Mucosa of descending colon (tissue), 3 donors: ENCODE results near the gene DCK. TPM values are rescaled to one million over a fixed set of nuclear protein-coding genes. Genes with fewer than 3 reads are reported as not detected.
"Not testable (repeated sequence)": the region's sequence is repeated elsewhere in the genome, so short reads cannot be mapped to it uniquely, and the experiment has no call there.

ENCODE experiments used
- ATAC-seq: fragments of 200-7000 bp; cut with Tn5 transposase; one replicate; pipeline ENCODE4 v1.9.1; 2020; ENCODE audit warnings: mild to moderate bottlenecking, moderate library complexity
- DNase-seq, 3 donors: peaks; one replicate each; pipeline ENCODE4 v3.0.0-alpha.2; 2020
- H3K36me3 ChIP-seq: fragments of 200-600 bp; one replicate; pipeline ENCODE4 v1.8.0; 2021; ENCODE audit warnings: low read depth, mild to moderate bottlenecking
- H3K4me1 ChIP-seq: fragments of 200-600 bp; one replicate; pipeline ENCODE4 v1.8.0; 2021; ENCODE audit warnings: low read depth, mild to moderate bottlenecking
- H3K4me3 ChIP-seq: fragments of 200-600 bp; one replicate; pipeline ENCODE4 v1.8.0; 2021; ENCODE audit warnings: mild to moderate bottlenecking
- H3K9me3 ChIP-seq: fragments of 200-600 bp; one replicate; pipeline ENCODE4 v1.8.0; 2021; ENCODE audit warnings: mild to moderate bottlenecking
- intact Hi-C, 2 donors: fragments of 100-400 bp; cut with DNase I in 1 of 2; cut with micrococcal nuclease in 1 of 2; formaldehyde crosslinking; loops; one replicate each; pipeline versions ENCODE4 v1.11.0 to v1.11.1; 2022; cut with DNase I, micrococcal nuclease
- total RNA-seq, 3 donors: library from RNA; stranded (reverse); fragmentation: NEBNext Ultra II Directional in 2 of 3; extraction: Animal tissue kit (Norgen Biotek cat#: 25700) in 2 of 3; gene quantifications; one replicate each; pipeline versions ENCODE4 v1.2.1 to v1.2.4, GENCODE V29; 2021 to 2023
- TF ChIP-seq, protein P1 (sequence below): fragments of 200-600 bp; IDR thresholded peaks from one replicate; pipeline ENCODE4 v1.8.0; 2022; ENCODE audit warnings: antibody characterized with exemption, mild to moderate bottlenecking
- donor health status: DM: no; HTN: no; CAD: no; lungs with moderate emphysema.
- donor health status: DM: no; HTN: no; CAD: no.
- donor health status: DM: no; HTN: yes; CAD: no.

Gene DCK
- total RNA-seq, 3 donors from 2014 or later = 9.5 to 16.9 (median 11.1) TPM

DNA sequence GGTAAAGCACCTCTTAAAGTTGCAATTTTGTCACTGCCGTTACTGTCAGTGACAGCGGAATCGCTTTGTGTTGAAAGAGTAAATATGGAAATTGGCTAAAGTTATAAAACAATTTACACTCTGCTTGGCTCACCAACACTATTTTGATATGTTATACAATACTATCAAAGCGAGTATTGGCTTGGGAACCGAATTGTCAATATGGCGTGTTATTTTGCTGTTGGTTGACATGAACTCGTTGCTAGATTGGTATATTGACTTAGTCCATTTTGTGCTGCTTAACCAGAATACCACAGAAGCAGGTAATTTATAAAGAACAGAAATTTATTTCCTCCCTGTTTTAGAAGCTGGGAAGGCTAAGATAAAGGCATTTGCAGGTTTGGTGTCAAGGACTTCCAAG lies 58.6 kb downstream of the DCK start:
- ATAC-seq = no peak
- Histone ChIP-seq H3K4me1 (no peaks in the 10 kb centered on the region), H3K36me3 (no peaks in the 10 kb centered on the region), H3K4me3 (no peak overlapping the region), H3K9me3 (no peaks in the 10 kb centered on the region)
- TF ChIP-seq, protein P1, sequence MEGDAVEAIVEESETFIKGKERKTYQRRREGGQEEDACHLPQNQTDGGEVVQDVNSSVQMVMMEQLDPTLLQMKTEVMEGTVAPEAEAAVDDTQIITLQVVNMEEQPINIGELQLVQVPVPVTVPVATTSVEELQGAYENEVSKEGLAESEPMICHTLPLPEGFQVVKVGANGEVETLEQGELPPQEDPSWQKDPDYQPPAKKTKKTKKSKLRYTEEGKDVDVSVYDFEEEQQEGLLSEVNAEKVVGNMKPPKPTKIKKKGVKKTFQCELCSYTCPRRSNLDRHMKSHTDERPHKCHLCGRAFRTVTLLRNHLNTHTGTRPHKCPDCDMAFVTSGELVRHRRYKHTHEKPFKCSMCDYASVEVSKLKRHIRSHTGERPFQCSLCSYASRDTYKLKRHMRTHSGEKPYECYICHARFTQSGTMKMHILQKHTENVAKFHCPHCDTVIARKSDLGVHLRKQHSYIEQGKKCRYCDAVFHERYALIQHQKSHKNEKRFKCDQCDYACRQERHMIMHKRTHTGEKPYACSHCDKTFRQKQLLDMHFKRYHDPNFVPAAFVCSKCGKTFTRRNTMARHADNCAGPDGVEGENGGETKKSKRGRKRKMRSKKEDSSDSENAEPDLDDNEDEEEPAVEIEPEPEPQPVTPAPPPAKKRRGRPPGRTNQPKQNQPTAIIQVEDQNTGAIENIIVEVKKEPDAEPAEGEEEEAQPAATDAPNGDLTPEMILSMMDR = no peak
- DNase-seq = no peak
- intact Hi-C loops = no loop called here

DNA sequence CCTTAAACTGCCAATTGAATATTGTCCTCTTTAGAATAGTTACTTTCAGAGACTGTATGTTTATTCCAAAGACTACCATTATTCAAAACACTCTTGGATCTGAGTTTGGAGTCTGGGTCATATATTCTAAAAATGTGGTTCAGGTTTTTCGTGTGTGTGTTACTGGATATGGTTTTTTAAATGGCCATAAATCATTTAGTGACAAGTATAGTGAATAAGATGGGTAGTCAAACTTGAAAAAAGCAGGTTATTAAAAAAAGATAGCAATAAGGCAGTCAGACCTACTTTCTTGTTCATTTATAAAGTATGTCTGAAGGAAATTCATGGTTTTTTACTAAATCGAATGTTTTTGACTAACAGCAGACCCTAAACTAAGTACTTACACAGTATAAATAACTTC lies 59.3 kb downstream of the DCK start:
- no peak for DNase-seq
- ATAC-seq = no peak
- no peaks in the 10 kb centered on the region for H3K36me3 ChIP-seq
- no peaks in the 10 kb centered on the region for H3K4me1 ChIP-seq
- intact Hi-C loops = no loop called here
- TF ChIP-seq, protein P1 = no peak
- H3K9me3 ChIP-seq = no peaks in the 10 kb centered on the region
- H3K4me3 ChIP-seq = no peak overlapping the region

DNA sequence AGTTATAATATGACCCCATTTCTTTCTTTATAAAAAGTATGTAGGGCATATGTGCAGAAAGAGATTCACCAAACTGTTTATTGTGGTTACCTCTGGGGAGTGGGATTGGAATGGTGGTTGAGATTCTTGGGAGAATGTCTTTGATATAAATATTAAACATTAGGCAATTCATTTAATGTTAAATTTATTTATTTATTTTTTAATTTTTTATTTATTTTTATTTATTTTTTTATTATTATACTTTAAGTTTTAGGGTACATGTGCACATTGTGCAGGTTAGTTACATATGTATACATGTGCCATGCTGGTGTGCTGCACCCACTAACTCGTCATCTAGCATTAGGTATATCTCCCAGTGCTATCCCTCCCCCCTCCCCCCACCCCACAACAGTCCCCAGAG lies 60.2 kb downstream of the DCK start:
- H3K9me3 ChIP-seq, ATAC-seq, DNase-seq, H3K4me3 ChIP-seq, intact Hi-C loops, H3K4me1 ChIP-seq, H3K36me3 ChIP-seq: not testable (repeated sequence)

DNA sequence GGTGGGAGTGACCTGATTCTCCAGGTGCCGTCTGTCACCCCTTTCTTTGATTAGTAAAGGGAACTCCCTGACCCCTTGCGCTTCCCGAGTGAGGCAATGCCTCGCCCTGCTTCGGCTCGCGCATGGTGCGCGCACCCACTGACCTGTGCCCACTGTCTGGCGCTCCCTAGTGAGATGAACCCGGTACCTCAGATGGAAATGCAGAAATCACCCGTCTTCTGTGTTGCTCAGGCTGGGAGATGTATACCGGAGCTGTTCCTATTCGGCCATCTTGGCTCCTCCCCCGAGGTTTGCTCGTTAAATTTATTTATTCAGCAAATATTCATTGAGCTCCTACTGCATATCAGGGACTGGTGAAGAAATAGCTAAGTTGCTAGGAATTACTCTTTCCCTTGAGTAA lies 66.1 kb downstream of the DCK start:
- H3K4me3 ChIP-seq, H3K36me3 ChIP-seq, ATAC-seq, intact Hi-C loops, H3K4me1 ChIP-seq, H3K9me3 ChIP-seq: not testable (repeated sequence)
- peak in 2 of 3 donors; percentile 38 to 50 for DNase-seq

DNA sequence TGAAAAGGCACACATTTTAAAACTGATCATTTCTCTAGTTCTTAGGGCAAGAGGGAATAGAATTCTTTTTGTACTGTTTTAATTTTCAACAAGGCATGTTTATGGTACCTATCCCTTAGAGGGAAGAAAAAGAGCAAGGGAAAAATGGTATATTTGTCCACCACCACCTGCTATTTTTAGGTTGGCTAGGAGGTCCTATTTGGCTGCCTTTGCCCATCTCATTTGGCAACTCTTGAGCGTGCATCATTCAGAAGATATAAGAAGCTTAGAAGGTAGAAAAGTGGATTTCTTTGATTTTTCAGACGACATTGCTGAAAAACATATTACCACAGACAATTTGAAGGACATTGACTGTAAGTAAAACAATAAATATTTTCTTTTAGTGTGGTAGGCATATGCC lies 69.0 kb downstream of the DCK start:
- ATAC-seq = no peak
- Histone ChIP-seq H3K9me3 (no peaks in the 10 kb centered on the region), H3K4me3 (no peak overlapping the region), H3K4me1 (no peaks in the 10 kb centered on the region), H3K36me3 (no peaks in the 10 kb centered on the region)
- intact Hi-C loops = no loop called here
- DNase-seq = no peak
- TF ChIP-seq, protein P1 = no peak

DNA sequence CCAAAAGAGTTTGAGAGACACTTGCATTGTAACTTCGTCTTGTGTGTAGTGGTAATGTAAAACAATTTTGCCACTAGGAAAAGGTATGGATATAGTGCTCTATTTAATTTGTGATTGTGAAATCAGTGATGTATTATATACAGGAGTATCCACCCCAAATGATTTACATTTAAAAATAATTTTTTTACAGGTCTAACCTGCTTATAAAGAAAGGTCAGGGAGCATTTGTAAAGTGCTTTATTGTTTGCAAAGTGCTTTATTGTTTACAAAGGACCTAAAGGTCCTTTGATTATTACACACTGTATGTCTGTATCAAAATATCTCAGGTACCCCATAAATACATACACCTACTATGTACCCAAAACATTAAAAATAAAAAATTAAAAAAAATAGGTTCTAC lies 70.3 kb downstream of the DCK start:
- Histone ChIP-seq H3K4me3 (no peak overlapping the region), H3K4me1 (no peaks in the 10 kb centered on the region), H3K36me3 (no peaks in the 10 kb centered on the region), H3K9me3 (no peaks in the 10 kb centered on the region)
- TF ChIP-seq, protein P1 = no peak
- no peak for DNase-seq
- intact Hi-C loops = no loop called here
- no peak for ATAC-seq

DNA sequence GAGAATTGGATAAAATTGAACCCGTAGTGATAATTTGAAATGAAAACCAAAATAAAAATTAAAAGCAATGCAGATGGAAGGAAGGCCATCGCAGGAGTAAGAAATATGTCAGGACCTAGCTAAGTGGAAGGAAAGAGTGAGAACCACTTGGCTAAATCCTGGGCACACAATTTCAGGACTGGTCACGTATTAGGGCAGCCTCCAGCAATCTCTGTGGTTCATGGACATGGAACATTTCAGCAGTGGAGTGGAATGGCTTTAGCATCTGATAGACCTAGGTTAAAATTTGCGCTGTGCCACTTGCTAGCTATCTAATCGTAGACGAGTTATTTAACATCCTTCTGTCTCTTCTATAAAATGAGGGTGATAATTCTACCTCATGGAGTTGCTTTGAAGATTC lies 71.1 kb downstream of the DCK start:
- Histone ChIP-seq H3K4me3 (no peak overlapping the region), H3K4me1 (no peaks in the 10 kb centered on the region), H3K36me3 (no peaks in the 10 kb centered on the region), H3K9me3 (no peaks in the 10 kb centered on the region)
- ATAC-seq (no peak), DNase-seq (no peak)
- intact Hi-C loops = no loop called here
- TF ChIP-seq, protein P1 = no peak
